Retina (tissue), 1 donor: ENCODE data around the gene L3MBTL3.
"Not testable (repeated sequence)": the region's sequence is repeated elsewhere in the genome, so short reads cannot be mapped to it uniquely, and the experiment has no call there.

ENCODE experiments used
- DNase-seq: peaks from one replicate; pipeline ENCODE4 v3.0.0-alpha.2; 2016

The L3MBTL3 gene

GRCh38 chr6:130093546-130093945, 75.2 kb downstream of the L3MBTL3 start:
- no peak for DNase-seq

GRCh38 chr6:130098317-130098716, 79.9 kb downstream of the L3MBTL3 start:
- DNase-seq: no peak

- DNase-seq: no peak
Observed at GRCh38 chr6:130099119-130099518, 80.7 kb downstream of the L3MBTL3 start.

- DNase-seq: no peak
Observed at GRCh38 chr6:130105996-130106704, 87.8 kb downstream of the L3MBTL3 start.

GRCh38 chr6:130107710-130108109, 89.3 kb downstream of the L3MBTL3 start:
- DNase-seq: no peak

- DNase-seq: no peak
Observed at GRCh38 chr6:130111031-130111430, 92.7 kb downstream of the L3MBTL3 start.

GRCh38 chr6:130113201-130113710, 94.9 kb downstream of the L3MBTL3 start:
- no peak for DNase-seq

- no peak for DNase-seq
Observed at GRCh38 chr6:130115036-130115435, 96.7 kb downstream of the L3MBTL3 start.

GRCh38 chr6:130116273-130116672, 97.9 kb downstream of the L3MBTL3 start:
- no peak for DNase-seq

GRCh38 chr6:130117187-130117701, 98.9 kb downstream of the L3MBTL3 start:
- not testable (repeated sequence) for DNase-seq

- peak; percentile 65 for DNase-seq
Observed at GRCh38 chr6:130118236-130118635, 99.9 kb downstream of the L3MBTL3 start.

GRCh38 chr6:130119211-130119610, 100.8 kb downstream of the L3MBTL3 start:
- no peak for DNase-seq

- no peak for DNase-seq
Observed at GRCh38 chr6:130120731-130121130, 102.3 kb downstream of the L3MBTL3 start.

GRCh38 chr6:130122243-130122642, 103.9 kb downstream of the L3MBTL3 start:
- no peak for DNase-seq

GRCh38 chr6:130127195-130127594, 108.8 kb downstream of the L3MBTL3 start:
- no peak for DNase-seq

GRCh38 chr6:130128326-130128725, 109.9 kb downstream of the L3MBTL3 start:
- no peak for DNase-seq

GRCh38 chr6:130129762-130130246, 111.4 kb downstream of the L3MBTL3 start:
- no peak for DNase-seq

- no peak for DNase-seq
Observed at GRCh38 chr6:130132286-130132701, 113.9 kb downstream of the L3MBTL3 start.

GRCh38 chr6:130134582-130134981, 116.2 kb downstream of the L3MBTL3 start:
- no peak for DNase-seq

- DNase-seq: no peak
Observed at GRCh38 chr6:130136798-130137197, 118.4 kb downstream of the L3MBTL3 start.

- DNase-seq: no peak
Observed at GRCh38 chr6:130138116-130138908, 119.9 kb downstream of the L3MBTL3 start.

GRCh38 chr6:130138909-130139242, 120.5 kb downstream of the L3MBTL3 start:
- DNase-seq: no peak

GRCh38 chr6:130140084-130140483, 121.7 kb downstream of the L3MBTL3 start:
- DNase-seq: no peak

- no peak for DNase-seq
Observed at GRCh38 chr6:130143709-130144108, 125.3 kb downstream of the L3MBTL3 start.
